Breast epithelium (tissue), 3 donors: ENCODE results near the gene CCL3.

Source experiments
- POLR2A ChIP-seq: fragments of 450-650 bp; IDR thresholded peaks from one replicate; pipeline ENCODE4 v1.6.1; 2016; ENCODE audit warnings: antibody characterized with exemption, mild to moderate bottlenecking, moderate library complexity
- TF ChIP-seq, protein P1 (sequence below), 3 donors: fragments of 450-650 bp; IDR thresholded peaks; one replicate each; pipeline ENCODE4 v1.5.1; 2016 to 2017; ENCODE audit warnings: antibody characterized with exemption in 3 of 3, mild to moderate bottlenecking in 3 of 3, moderate library complexity in 3 of 3

DNA sequence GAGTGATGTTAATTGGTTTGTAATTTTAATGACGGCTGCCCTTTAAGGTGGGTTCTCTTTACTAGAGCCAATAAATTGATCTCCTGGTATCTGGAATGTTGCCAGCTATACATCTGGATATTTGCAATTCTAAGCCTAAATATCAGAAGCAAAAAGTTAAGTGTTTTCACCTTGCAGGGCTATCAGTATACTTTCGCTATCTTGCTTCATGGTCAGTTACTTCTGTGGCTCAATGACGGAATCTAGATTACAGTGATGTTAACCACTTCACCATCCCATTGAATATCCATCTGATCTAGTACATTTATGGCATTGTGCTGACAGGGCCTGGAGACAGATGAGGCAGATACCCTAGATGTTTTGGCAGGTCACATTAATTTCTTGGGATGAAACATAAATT lies 42.0 kb upstream of the CCL3 start:
- no peak for TF ChIP-seq POLR2A
- TF ChIP-seq, protein P1, sequence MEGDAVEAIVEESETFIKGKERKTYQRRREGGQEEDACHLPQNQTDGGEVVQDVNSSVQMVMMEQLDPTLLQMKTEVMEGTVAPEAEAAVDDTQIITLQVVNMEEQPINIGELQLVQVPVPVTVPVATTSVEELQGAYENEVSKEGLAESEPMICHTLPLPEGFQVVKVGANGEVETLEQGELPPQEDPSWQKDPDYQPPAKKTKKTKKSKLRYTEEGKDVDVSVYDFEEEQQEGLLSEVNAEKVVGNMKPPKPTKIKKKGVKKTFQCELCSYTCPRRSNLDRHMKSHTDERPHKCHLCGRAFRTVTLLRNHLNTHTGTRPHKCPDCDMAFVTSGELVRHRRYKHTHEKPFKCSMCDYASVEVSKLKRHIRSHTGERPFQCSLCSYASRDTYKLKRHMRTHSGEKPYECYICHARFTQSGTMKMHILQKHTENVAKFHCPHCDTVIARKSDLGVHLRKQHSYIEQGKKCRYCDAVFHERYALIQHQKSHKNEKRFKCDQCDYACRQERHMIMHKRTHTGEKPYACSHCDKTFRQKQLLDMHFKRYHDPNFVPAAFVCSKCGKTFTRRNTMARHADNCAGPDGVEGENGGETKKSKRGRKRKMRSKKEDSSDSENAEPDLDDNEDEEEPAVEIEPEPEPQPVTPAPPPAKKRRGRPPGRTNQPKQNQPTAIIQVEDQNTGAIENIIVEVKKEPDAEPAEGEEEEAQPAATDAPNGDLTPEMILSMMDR (IDR thresholded peaks at IDR 0.05): no peak
